OCI-LY3 (cell line): ENCODE data around the gene RASGRP4.

Experiments used
- EZH2phosphoT487 ChIP-seq: fragments of 200-600 bp; shearing (Covaris generic); IDR thresholded peaks from 2 replicates; pipeline ENCODE4 v1.6.1; 2018; ENCODE audit warnings: antibody characterized with exemption, mixed run types, low read depth
- TF ChIP-seq, protein P1 (sequence below): fragments of 200-600, 300-600 bp; sonication (generic); IDR thresholded peaks from 2 replicates; pipeline ENCODE4 v1.5.1; 2014; ENCODE audit warnings: antibody characterized with exemption, low read length, low read depth

DNA sequence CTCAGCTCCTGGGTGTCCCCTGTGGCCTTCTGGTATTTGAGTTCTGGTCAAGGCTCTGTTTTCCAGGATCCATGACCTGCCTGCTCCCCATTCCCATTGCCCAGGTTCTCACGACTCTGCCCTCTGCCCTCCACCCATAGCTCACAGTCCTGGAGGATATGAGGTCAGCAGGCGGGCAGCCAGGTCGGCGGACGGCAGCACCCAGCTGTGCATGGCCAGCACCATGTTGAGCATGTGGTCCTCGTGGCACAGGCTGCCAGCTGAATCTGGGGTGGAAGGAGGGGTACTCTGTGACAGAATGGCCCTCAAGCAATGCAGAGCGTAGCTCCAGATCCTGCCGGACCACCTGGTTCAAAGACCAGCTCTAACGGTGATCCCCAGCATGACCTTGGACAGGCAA, 5.1 kb downstream of the RASGRP4 start:
- TF ChIP-seq, protein P1, sequence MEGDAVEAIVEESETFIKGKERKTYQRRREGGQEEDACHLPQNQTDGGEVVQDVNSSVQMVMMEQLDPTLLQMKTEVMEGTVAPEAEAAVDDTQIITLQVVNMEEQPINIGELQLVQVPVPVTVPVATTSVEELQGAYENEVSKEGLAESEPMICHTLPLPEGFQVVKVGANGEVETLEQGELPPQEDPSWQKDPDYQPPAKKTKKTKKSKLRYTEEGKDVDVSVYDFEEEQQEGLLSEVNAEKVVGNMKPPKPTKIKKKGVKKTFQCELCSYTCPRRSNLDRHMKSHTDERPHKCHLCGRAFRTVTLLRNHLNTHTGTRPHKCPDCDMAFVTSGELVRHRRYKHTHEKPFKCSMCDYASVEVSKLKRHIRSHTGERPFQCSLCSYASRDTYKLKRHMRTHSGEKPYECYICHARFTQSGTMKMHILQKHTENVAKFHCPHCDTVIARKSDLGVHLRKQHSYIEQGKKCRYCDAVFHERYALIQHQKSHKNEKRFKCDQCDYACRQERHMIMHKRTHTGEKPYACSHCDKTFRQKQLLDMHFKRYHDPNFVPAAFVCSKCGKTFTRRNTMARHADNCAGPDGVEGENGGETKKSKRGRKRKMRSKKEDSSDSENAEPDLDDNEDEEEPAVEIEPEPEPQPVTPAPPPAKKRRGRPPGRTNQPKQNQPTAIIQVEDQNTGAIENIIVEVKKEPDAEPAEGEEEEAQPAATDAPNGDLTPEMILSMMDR = no peak
- TF ChIP-seq EZH2phosphoT487 = no peak
